CD14-positive monocyte (primary cell): ENCODE results near the gene MYO5B. TPM values are rescaled to one million over a fixed set of nuclear protein-coding genes. Genes with fewer than 3 reads are reported as not detected.
A peak's percentile ranks its signal among the peaks of the same experiment; 100 is the strongest.
"Not testable (repeated sequence)": the region's sequence is repeated elsewhere in the genome, so short reads cannot be mapped to it uniquely, and the experiment has no call there.

Experiments used
- DNase-seq, 3 donors: peaks; one replicate each; pipeline ENCODE4 v3.0.0-alpha.2; 2011 to 2022
- H2AFZ ChIP-seq: 2 replicates; pipeline ENCODE4 v1.6.0; 2012; ENCODE audit warnings: mild to moderate bottlenecking, low read depth, low read length, inconsistent platforms; ENCODE audit not compliant: insufficient read depth, poor library complexity, severe bottlenecking
- H3K27ac ChIP-seq, 2 donors: 1 replicate in 1 of 2; 2 replicates in 1 of 2; pipeline ENCODE4 v1.5.1; 2012 to 2013; ENCODE audit warnings: low read length in 2 of 2, control low read depth in 1 of 2, inconsistent platforms in 1 of 2, low read depth in 1 of 2, mild to moderate bottlenecking in 1 of 2
- H3K27me3 ChIP-seq, 2 donors: one replicate each; pipeline versions ENCODE4 v1.6.0 to v1.6.1; 2011 to 2013; ENCODE audit warnings: low read length in 2 of 2; ENCODE audit not compliant: control insufficient read depth in 2 of 2, insufficient read depth in 2 of 2
- H3K36me3 ChIP-seq, 2 donors: replicated peaks in 1 of 2; 1 replicate in 1 of 2; 2 replicates in 1 of 2; pipeline versions ENCODE4 v1.5.1 to v1.6.1; 2012 to 2013; ENCODE audit warnings: low read length in 2 of 2, control low read depth in 1 of 2, inconsistent platforms in 1 of 2, mild to moderate bottlenecking in 1 of 2; ENCODE audit not compliant: insufficient read depth in 2 of 2, control insufficient read depth in 1 of 2
- H3K4me1 ChIP-seq, 2 donors: 1 replicate in 1 of 2; 2 replicates in 1 of 2; pipeline versions ENCODE4 v1.5.1 to v1.6.1; 2012 to 2013; ENCODE audit warnings: low read length in 2 of 2, control low read depth in 1 of 2, inconsistent platforms in 1 of 2, mild to moderate bottlenecking in 1 of 2, moderate library complexity in 1 of 2; ENCODE audit not compliant: insufficient read depth in 2 of 2, control insufficient read depth in 1 of 2
- H3K4me2 ChIP-seq: replicated peaks from 2 replicates; pipeline ENCODE3; 2012; ENCODE audit warnings: low read length, moderate library complexity, mild to moderate bottlenecking; ENCODE audit not compliant: poor library complexity, severe bottlenecking; ENCODE audit errors: extremely low read depth
- H3K4me3 ChIP-seq, 3 experiments: fragments of 200-600 bp in 1 of 3; sonication (generic) in 1 of 3; replicated peaks in 1 of 3; 1 replicate in 2 of 3; 2 replicates in 1 of 3; pipeline ENCODE4 v1.5.1; 2011 to 2013; ENCODE audit warnings: low read length in 3 of 3, mild to moderate bottlenecking in 3 of 3, control low read depth in 2 of 3, low read depth in 2 of 3, inconsistent platforms in 1 of 3, moderate library complexity in 1 of 3
- H3K79me2 ChIP-seq: 2 replicates; pipeline ENCODE4 v1.6.0; 2012; ENCODE audit warnings: mild to moderate bottlenecking, control low read depth, inconsistent platforms, low read length, moderate library complexity; ENCODE audit not compliant: insufficient read depth
- H3K9ac ChIP-seq: 2 replicates; pipeline ENCODE4 v1.6.0; 2017; ENCODE audit warnings: low read length, mild to moderate bottlenecking; ENCODE audit not compliant: insufficient read depth, poor library complexity, severe bottlenecking
- H3K9me3 ChIP-seq, 2 donors: replicated peaks in 1 of 2; 1 replicate in 1 of 2; 2 replicates in 1 of 2; pipeline versions ENCODE4 v1.5.1 to v1.6.1; 2012 to 2013; ENCODE audit warnings: low read length in 2 of 2, control low read depth in 1 of 2; ENCODE audit not compliant: control insufficient read depth in 1 of 2, insufficient read depth in 1 of 2
- H4K20me1 ChIP-seq: 2 replicates; pipeline ENCODE4 v1.6.0; 2012; ENCODE audit warnings: mild to moderate bottlenecking, low read length, control low read depth, moderate library complexity; ENCODE audit not compliant: insufficient read depth
- H3K27ac Mint-ChIP-seq, 7 donors: one replicate each; pipeline ENCODE4 v1.8.0; 2020; ENCODE audit warnings: mild to moderate bottlenecking in 7 of 7, mixed read lengths in 7 of 7, moderate library complexity in 6 of 7, inconsistent platforms in 2 of 7
- H3K27me3 Mint-ChIP-seq, 3 donors: one replicate each; pipeline ENCODE4 v1.8.0; 2021 to 2022; ENCODE audit warnings: low read depth in 3 of 3, mild to moderate bottlenecking in 3 of 3, mixed read lengths in 3 of 3, moderate library complexity in 3 of 3, inconsistent platforms in 1 of 3
- H3K36me3 Mint-ChIP-seq, 2 donors: one replicate each; pipeline ENCODE4 v1.8.0; 2020; ENCODE audit warnings: mixed read lengths in 2 of 2, inconsistent platforms in 1 of 2, mild to moderate bottlenecking in 1 of 2
- H3K4me1 Mint-ChIP-seq: one replicate; pipeline ENCODE4 v1.8.0; 2020; ENCODE audit warnings: mild to moderate bottlenecking, mixed read lengths
- H3K4me3 Mint-ChIP-seq, 2 donors: one replicate each; pipeline ENCODE4 v1.8.0; 2020; ENCODE audit warnings: mild to moderate bottlenecking in 2 of 2, mixed read lengths in 2 of 2, moderate library complexity in 1 of 2
- H3K9me3 Mint-ChIP-seq, 7 donors: one replicate each; pipeline ENCODE4 v1.8.0; 2020 to 2022; ENCODE audit warnings: mixed read lengths in 7 of 7, mild to moderate bottlenecking in 6 of 7, moderate library complexity in 6 of 7, inconsistent platforms in 2 of 7
- WGBS: methylation state at CpG from one replicate; pipeline ENCODE4 v1.1.5; 2013; ENCODE audit warnings: missing lambda C conversion rate; ENCODE audit not compliant: insufficient coverage; 5-methylcytosine and 5-hydroxymethylcytosine counted together
- intact Hi-C, 2 donors: fragments of 100-400 bp; cut with micrococcal nuclease; formaldehyde crosslinking; loops; one replicate each; pipeline versions ENCODE4 v1.15.0 to v1.15.1; 2023
- polyA plus RNA-seq, 3 donors: library from polyadenylated mRNA; depleted of rRNA in 1 of 3; unstranded in 2 of 3; stranded (reverse) in 1 of 3; fragments of 300-500 nt in 2 of 3; fragments of >200 nt in 1 of 3; fragmentation: Illumina TruSeq in 2 of 3; gene quantifications; 1 replicate in 2 of 3; 2 replicates in 1 of 3; pipeline ENCODE4 v1.2.3, GENCODE V29; 2012 to 2021
- TF ChIP-seq, protein P1 (sequence below): fragments of 200-600 bp; IDR thresholded peaks from one replicate; pipeline ENCODE4 v1.8.0; 2022; ENCODE audit warnings: antibody characterized with exemption, mild to moderate bottlenecking

MYO5B gene
- polyA plus RNA-seq, 3 donors = 0.04 TPM; not detected in 2

DNA sequence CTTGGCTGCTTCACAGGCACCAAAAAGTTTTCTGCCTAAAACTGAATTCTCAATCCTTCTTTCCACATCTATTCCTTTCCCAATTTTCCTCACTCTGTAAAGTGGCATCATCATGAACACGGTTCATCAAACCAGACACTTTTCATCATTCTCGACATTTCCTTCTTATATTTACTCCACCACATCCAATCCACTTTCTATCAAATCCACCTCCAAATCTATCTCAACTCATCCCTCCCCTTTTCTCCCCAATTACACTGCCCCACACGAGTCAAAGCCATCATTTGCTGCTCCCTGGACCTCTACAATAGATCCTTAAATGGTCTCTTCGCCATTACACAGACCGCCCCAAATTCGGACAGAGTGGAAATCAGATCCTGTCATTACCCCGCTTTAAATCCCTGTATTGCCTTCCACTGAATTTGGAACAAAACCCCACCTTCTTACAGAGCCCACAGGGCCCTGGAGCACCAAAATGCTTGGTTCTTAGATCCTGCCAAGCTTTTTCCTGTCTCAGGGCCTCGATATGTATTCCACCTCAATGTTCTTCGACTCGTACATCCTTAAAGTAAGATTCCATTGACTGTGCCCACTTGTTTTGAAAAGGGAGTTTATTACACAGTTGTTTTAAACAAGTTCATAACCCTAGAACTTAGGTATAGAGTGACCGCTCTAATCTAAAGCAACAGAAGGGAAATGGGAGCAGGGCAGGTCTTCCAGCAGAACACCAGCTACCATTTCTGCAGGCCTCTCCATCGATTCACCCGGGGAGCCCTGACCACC lies 382.5 kb downstream of the MYO5B start:
- Histone ChIP-seq H2AFZ (peak overlapping the region; percentile 94), H4K20me1 (no peaks in the 10 kb centered on the region), H3K9ac (peak overlapping the region; percentile 98), H3K27me3 (no peaks in the 10 kb centered on the region), H3K79me2 (peaks cover 51% of the 10 kb centered on the region), H3K4me3 (peak overlapping the region; percentile 85 to 91 (median 86)), H3K4me2 (peak overlapping the region; percentile 74), H3K4me1 (peaks cover 20 to 26% of the 10 kb centered on the region in 2 donors), H3K9me3 (peaks cover 11 to 15% of the 10 kb centered on the region in 2 donors), H3K36me3 (no peaks in the 10 kb centered on the region), H3K27ac (peak overlapping the region; percentile 98 to 99)
- Mint-ChIP-seq H3K27ac (peak overlapping the region; percentile 92 to 97 (median 96)), H3K9me3 (peaks cover 11 to 24% (median 16%) of the 10 kb centered on the region in 7 donors), H3K27me3 (peaks cover 0 to 3% (median 0%) of the 10 kb centered on the region in 3 donors), H3K36me3 (peaks cover 2 to 17% of the 10 kb centered on the region in 2 donors), H3K4me1 (peaks cover 37% of the 10 kb centered on the region), H3K4me3 (peak overlapping the region; percentile 93 to 97)
- TF ChIP-seq, protein P1, sequence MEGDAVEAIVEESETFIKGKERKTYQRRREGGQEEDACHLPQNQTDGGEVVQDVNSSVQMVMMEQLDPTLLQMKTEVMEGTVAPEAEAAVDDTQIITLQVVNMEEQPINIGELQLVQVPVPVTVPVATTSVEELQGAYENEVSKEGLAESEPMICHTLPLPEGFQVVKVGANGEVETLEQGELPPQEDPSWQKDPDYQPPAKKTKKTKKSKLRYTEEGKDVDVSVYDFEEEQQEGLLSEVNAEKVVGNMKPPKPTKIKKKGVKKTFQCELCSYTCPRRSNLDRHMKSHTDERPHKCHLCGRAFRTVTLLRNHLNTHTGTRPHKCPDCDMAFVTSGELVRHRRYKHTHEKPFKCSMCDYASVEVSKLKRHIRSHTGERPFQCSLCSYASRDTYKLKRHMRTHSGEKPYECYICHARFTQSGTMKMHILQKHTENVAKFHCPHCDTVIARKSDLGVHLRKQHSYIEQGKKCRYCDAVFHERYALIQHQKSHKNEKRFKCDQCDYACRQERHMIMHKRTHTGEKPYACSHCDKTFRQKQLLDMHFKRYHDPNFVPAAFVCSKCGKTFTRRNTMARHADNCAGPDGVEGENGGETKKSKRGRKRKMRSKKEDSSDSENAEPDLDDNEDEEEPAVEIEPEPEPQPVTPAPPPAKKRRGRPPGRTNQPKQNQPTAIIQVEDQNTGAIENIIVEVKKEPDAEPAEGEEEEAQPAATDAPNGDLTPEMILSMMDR = no peak
- intact Hi-C loops = loop anchor here (5.0 kb wide), 2 partner anchors 320 to 325 kb away; partner anchors contain the start of genes C18orf32 (in 1 of the 2) and RPL17 (in 1 of the 2)
- no peak for DNase-seq
- WGBS = 66% methylated on average over 9 of the region's 13 CpGs

DNA sequence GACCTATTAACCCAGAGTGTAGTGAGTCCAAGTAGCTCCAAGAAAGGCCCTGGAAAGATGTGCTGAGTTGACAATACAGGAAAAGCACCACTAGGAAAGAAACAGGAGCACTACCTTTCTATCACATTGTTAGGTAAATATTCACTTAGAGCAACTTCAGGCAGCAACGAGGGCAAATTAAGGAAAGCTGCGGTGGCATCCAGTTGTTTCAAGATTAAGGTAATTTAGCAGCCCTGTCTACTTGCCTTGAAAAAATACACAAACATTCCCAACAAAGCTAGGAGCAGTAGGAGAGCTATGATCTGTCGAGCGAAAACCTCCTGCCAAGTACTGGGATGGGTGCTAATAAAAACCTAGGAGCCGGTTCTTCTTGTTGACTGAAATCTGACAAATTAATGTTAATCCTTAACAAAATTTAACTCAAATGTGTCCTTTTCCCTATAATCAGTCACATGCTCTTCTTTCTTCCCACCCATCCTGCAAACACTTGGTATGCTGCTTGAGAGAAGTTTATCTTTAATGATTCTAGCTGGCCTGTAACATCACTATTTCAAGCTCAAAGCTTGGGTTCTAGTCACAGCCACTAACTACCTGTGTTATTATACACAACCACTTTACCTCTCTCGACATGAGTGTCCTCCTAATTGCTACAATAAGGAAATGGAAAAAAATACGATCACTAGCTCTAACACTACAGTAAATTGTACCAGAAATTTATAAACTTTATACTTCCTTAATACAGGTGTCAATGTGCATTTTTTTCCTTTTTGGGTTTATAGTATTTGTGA lies 383.6 kb downstream of the MYO5B start:
- H3K9me3 Mint-ChIP-seq = peaks cover 11 to 26% (median 16%) of the 10 kb centered on the region in 7 donors
- intact Hi-C loops = loop anchor here (5.0 kb wide), 2 partner anchors 319 to 324 kb away; partner anchors contain the start of genes C18orf32 (in 1 of the 2) and RPL17 (in 1 of the 2)
- no peaks in the 10 kb centered on the region for H3K36me3 ChIP-seq
- H2AFZ ChIP-seq = no peak overlapping the region
- peaks cover 20 to 26% of the 10 kb centered on the region in 2 donors for H3K4me1 ChIP-seq
- H3K4me2 ChIP-seq = no peak overlapping the region
- peaks cover 0 to 3% (median 0%) of the 10 kb centered on the region in 3 donors for H3K27me3 Mint-ChIP-seq
- peaks cover 2 to 25% of the 10 kb centered on the region in 2 donors for H3K36me3 Mint-ChIP-seq
- peaks cover 63% of the 10 kb centered on the region for H3K79me2 ChIP-seq
- WGBS = no CpG with 5 or more reads among the region's 7 CpGs
- no peak overlapping the region for H3K4me3 Mint-ChIP-seq
- no peak for DNase-seq
- no peak overlapping the region for H3K4me3 ChIP-seq
- peaks cover 37% of the 10 kb centered on the region for H3K4me1 Mint-ChIP-seq
- H3K9ac ChIP-seq = no peak overlapping the region
- no peak overlapping the region for H3K27ac ChIP-seq
- H4K20me1 ChIP-seq = peaks cover 7% of the 10 kb centered on the region
- TF ChIP-seq, protein P1 = no peak
- H3K9me3 ChIP-seq = peaks cover 11 to 16% of the 10 kb centered on the region in 2 donors
- H3K27me3 ChIP-seq = no peaks in the 10 kb centered on the region
- no peak overlapping the region for H3K27ac Mint-ChIP-seq

DNA sequence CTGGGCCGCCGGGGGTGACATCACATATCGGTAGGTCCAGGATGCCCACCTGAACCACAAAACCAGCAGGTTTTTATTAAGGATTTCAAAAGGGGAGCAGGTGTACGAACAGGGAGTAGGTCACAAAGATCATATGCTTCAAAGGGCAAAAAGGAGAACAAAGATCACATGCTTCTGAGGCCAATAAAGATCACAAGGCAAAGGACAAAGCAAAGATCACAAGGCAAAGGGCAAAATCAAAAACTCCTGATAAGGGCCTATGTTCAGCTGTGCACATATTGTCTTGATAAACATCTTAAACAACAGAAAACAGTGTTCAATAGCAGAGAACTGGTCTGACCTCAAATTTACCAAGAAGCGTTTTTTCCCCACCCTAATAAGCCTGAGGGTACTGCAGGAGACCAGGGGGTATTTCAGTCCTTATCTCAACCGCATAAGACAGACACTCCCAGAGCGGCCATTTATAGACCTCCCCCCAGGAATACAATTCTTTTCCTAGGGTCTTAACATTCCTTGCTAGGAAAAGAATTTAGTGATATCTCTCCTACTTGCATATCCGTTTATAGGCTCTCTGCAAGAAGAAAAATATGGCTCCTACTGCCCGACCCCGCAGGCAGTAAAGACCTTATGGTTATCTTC lies 386.3 kb downstream of the MYO5B start:
- DNase-seq, H3K27me3 Mint-ChIP-seq, H3K27me3 ChIP-seq, H3K4me3 ChIP-seq, H3K4me2 ChIP-seq, H3K27ac ChIP-seq, intact Hi-C loops, H3K36me3 ChIP-seq, H3K4me3 Mint-ChIP-seq, H3K9ac ChIP-seq, H2AFZ ChIP-seq, H3K27ac Mint-ChIP-seq: not testable (repeated sequence)
- peaks cover 11 to 16% of the 10 kb centered on the region in 2 donors for H3K9me3 ChIP-seq
- peaks cover 28% of the 10 kb centered on the region for H4K20me1 ChIP-seq
- H3K79me2 ChIP-seq = peaks cover 87% of the 10 kb centered on the region
- WGBS = 87% methylated on average over 4 of the region's 10 CpGs
- Mint-ChIP-seq H3K9me3 (peaks cover 11 to 26% (median 17%) of the 10 kb centered on the region in 7 donors), H3K36me3 (peaks cover 2 to 25% of the 10 kb centered on the region in 2 donors), H3K4me1 (peaks cover 28% of the 10 kb centered on the region)
- H3K4me1 ChIP-seq = peaks cover 14 to 18% of the 10 kb centered on the region in 2 donors
